Gastroesophageal sphincter (tissue), 4 donors: ENCODE results near the gene USP28. TPM values are rescaled to one million over a fixed set of nuclear protein-coding genes. Genes with fewer than 3 reads are reported as not detected.

ENCODE experiments used
- ATAC-seq: fragments of 150-250 bp; one replicate; pipeline ENCODE4 v1.9.1; 2016; ENCODE audit warnings: mild to moderate bottlenecking, moderate library complexity
- H3K27ac ChIP-seq, 4 donors: fragments of 200-600 bp; sonication (generic) in 3 of 4; 1 replicate in 3 of 4; 2 replicates in 1 of 4; pipeline ENCODE4 v1.5.1; 2016 to 2019
- H3K27me3 ChIP-seq: fragments of 200-600 bp; sonication (generic); one replicate; pipeline ENCODE4 v1.5.1; 2019
- H3K36me3 ChIP-seq, 2 donors: fragments of 200-600 bp; sonication (generic); one replicate each; pipeline ENCODE4 v1.5.1; 2019; ENCODE audit warnings: control low read depth in 1 of 2
- H3K4me1 ChIP-seq, 3 donors: fragments of 200-600 bp; sonication (generic); 1 replicate in 2 of 3; 2 replicates in 1 of 3; pipeline ENCODE4 v1.5.1; 2016 to 2019; ENCODE audit warnings: control low read depth in 2 of 3
- H3K4me3 ChIP-seq, 2 donors: fragments of 200-600 bp; sonication (generic); one replicate each; pipeline ENCODE4 v1.5.1; 2019; ENCODE audit warnings: mild to moderate bottlenecking in 1 of 2, moderate library complexity in 1 of 2
- H3K9me3 ChIP-seq, 3 donors: fragments of 200-600 bp; sonication (generic); one replicate each; pipeline ENCODE4 v1.5.1; 2017 to 2019; ENCODE audit warnings: control low read depth in 2 of 3
- CTCF ChIP-seq, 4 experiments: fragments of 200-600 bp in 2 of 4; fragments of 450-650 bp in 2 of 4; sonication (generic) in 1 of 4; IDR thresholded peaks; one replicate each; pipeline ENCODE4 v1.5.1; 2017 to 2019; ENCODE audit warnings: antibody characterized with exemption in 4 of 4, mild to moderate bottlenecking in 2 of 4, moderate library complexity in 2 of 4
- EP300 ChIP-seq: sonication (generic); formaldehyde crosslinking; IDR thresholded peaks from one replicate; pipeline ENCODE4 v1.6.1; 2017; ENCODE audit warnings: antibody characterized with exemption, mild to moderate bottlenecking
- POLR2A ChIP-seq, 2 donors: fragments of 450-650 bp; IDR thresholded peaks; one replicate each; pipeline ENCODE4 v1.6.1; 2017; ENCODE audit warnings: antibody characterized with exemption in 2 of 2, mild to moderate bottlenecking in 2 of 2, moderate library complexity in 1 of 2
- POLR2AphosphoS5 ChIP-seq: sonication (generic); formaldehyde crosslinking; IDR thresholded peaks from one replicate; pipeline ENCODE4 v1.6.1; 2017; ENCODE audit warnings: antibody characterized with exemption
- WGBS, 2 donors: methylation state at CpG; one replicate each; pipeline ENCODE4 v1.1.5; 2018; ENCODE audit warnings: low coverage in 1 of 2; 5-methylcytosine and 5-hydroxymethylcytosine counted together
- total RNA-seq, 4 donors: library from RNA; depleted of rRNA; stranded (reverse); fragments of >200 nt; gene quantifications; one replicate each; pipeline ENCODE4 v1.1.0, GENCODE V29; 2016

Gene USP28
- total RNA-seq, 4 donors from 2014 or later: 12.5 to 64.8 (median 38.7) TPM

- H3K36me3 ChIP-seq: peaks cover 0 to 84% of the 10 kb centered on the region in 2 donors
Observed at GRCh38 chr11:113817626-113818025, 57.7 kb downstream of the USP28 start.

GRCh38 chr11:113817162-113817561 is 58.2 kb downstream of the USP28 start:
- TF ChIP-seq EP300 (no peak), POLR2AphosphoS5 (no peak), CTCF (IDR thresholded peaks at IDR 0.05) (no peak), POLR2A (IDR thresholded peaks at IDR 0.05) (no peak)
- no peak overlapping the region for H3K4me3 ChIP-seq
- no peak overlapping the region for H3K27ac ChIP-seq
- H3K9me3 ChIP-seq: no peaks in the 10 kb centered on the region
- H3K36me3 ChIP-seq: peaks cover 2 to 84% of the 10 kb centered on the region in 2 donors
- no peak for ATAC-seq
- no peaks in the 10 kb centered on the region for H3K4me1 ChIP-seq
- WGBS, 2 donors: 100% methylated on average over 1 of the region's 1 CpG
- no peaks in the 10 kb centered on the region for H3K27me3 ChIP-seq

More at GRCh38 chr11:113817626-113818025, 57.7 kb downstream of the USP28 start:
- no peak for ATAC-seq
- Histone ChIP-seq H3K4me1 (no peaks in the 10 kb centered on the region), H3K27me3 (no peaks in the 10 kb centered on the region), H3K4me3 (no peak overlapping the region), H3K9me3 (no peaks in the 10 kb centered on the region), H3K27ac (no peak overlapping the region)
- TF ChIP-seq CTCF (IDR thresholded peaks at IDR 0.05) (no peak), POLR2AphosphoS5 (no peak), EP300 (no peak), POLR2A (IDR thresholded peaks at IDR 0.05) (no peak)
- WGBS, 2 donors: 89 to 95% methylated on average over 1 to 6 of the region's 6 CpGs

- H3K4me1 ChIP-seq: no peaks in the 10 kb centered on the region
- H3K27ac ChIP-seq: no peak overlapping the region
- peaks cover 4 to 84% of the 10 kb centered on the region in 2 donors for H3K36me3 ChIP-seq
- TF ChIP-seq POLR2A (IDR thresholded peaks at IDR 0.05): no peak
- TF ChIP-seq POLR2AphosphoS5: no peak
- TF ChIP-seq CTCF (IDR thresholded peaks at IDR 0.05): no peak
- TF ChIP-seq EP300: no peak
- H3K27me3 ChIP-seq: no peaks in the 10 kb centered on the region
- H3K9me3 ChIP-seq: no peaks in the 10 kb centered on the region
- ATAC-seq: no peak
- no peak overlapping the region for H3K4me3 ChIP-seq
Observed at GRCh38 chr11:113814181-113814580, 61.2 kb downstream of the USP28 start.

GRCh38 chr11:113808931-113809330 is 66.4 kb downstream of the USP28 start:
- Histone ChIP-seq H3K27ac (no peak overlapping the region), H3K27me3 (no peaks in the 10 kb centered on the region), H3K9me3 (no peaks in the 10 kb centered on the region), H3K4me3 (no peak overlapping the region), H3K4me1 (no peaks in the 10 kb centered on the region), H3K36me3 (peaks cover 4 to 100% of the 10 kb centered on the region in 2 donors)
- WGBS, 2 donors: 50% methylated on average over 2 of the region's 2 CpGs; no CpG with 5 or more reads in 1 of the 2 donors
- ATAC-seq: no peak
- TF ChIP-seq CTCF (IDR thresholded peaks at IDR 0.05) (no peak), POLR2A (IDR thresholded peaks at IDR 0.05) (no peak), POLR2AphosphoS5 (no peak), EP300 (no peak)

GRCh38 chr11:113806406-113806805 is 69.0 kb downstream of the USP28 start:
- Histone ChIP-seq H3K9me3 (no peaks in the 10 kb centered on the region), H3K27ac (no peak overlapping the region), H3K4me1 (no peaks in the 10 kb centered on the region), H3K27me3 (no peaks in the 10 kb centered on the region), H3K4me3 (no peak overlapping the region), H3K36me3 (peaks cover 0 to 100% of the 10 kb centered on the region in 2 donors)
- 73 to 100% methylated on average over 1 to 2 of the region's 2 CpGs for WGBS, 2 donors
- no peak for TF ChIP-seq POLR2A (IDR thresholded peaks at IDR 0.05)
- peak in 2 of 4 experiments; percentile 9 to 33 for TF ChIP-seq CTCF (IDR thresholded peaks at IDR 0.05)
- ATAC-seq: no peak
